ENCODE results near the gene PLEKHS1.
"Not testable (repeated sequence)": the region's sequence is repeated elsewhere in the genome, so short reads cannot be mapped to it uniquely, and the experiment has no call there.

The PLEKHS1 gene

DNA sequence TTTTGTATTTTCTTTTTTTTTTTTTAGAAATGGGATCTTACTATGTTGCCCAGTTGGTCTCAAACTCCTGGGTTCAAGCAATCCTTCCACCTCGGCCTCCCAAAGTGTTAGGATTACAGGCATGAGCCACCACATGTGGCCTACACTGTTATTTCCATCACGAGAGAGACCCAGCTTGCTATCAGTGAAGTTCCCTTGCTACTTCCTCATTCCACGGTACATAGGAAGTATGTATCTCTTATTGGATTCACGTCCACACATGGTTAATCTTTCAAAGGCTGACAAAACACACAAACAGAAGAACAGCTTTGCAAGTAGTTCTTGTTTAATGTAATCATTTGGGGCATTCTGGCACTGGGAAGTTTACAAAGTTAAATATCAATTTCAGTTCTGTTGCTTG, 51.5 kb downstream of the PLEKHS1 start:
- DNase-seq = no peak

DNA sequence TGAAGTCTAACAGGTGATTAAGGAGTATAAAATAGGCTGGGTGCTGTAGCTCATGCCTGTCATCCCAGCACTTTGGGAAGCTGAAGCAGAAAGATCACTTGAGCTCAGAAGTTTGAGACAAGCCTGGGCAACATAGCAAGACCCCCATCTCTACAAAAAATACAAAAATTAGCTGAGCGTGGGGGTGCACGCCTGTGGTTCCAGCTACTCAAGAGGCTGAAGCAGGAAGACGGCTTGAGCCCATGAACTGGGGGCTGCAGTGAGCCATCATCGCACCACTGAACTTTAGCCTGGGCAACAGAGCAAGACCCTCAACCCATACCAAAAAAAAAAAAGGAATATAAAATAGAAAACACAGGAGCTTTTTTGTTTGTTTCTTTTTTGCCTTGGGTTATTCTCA, 55.0 kb downstream of the PLEKHS1 start:
- DNase-seq = no peak

DNA sequence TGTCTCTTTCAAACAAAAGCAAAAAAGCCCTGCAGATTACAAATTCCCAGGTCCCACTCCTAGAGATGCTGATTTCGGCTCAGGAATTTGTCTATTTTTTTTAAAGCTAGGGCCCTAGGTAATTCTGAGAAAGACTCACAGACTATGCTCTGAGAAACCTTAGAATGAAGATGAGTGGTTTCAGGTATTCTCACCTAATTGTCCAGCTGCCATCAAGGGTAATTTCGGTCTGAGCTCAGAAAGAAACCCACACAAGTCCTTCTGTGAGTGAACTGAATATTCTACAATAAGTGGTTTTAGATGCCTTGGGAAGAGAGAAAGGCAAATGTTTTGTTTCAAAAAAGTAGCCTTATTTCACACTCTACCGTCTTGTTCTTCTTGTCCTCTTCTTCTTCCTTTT, 56.7 kb downstream of the PLEKHS1 start:
- no peak for DNase-seq

DNA sequence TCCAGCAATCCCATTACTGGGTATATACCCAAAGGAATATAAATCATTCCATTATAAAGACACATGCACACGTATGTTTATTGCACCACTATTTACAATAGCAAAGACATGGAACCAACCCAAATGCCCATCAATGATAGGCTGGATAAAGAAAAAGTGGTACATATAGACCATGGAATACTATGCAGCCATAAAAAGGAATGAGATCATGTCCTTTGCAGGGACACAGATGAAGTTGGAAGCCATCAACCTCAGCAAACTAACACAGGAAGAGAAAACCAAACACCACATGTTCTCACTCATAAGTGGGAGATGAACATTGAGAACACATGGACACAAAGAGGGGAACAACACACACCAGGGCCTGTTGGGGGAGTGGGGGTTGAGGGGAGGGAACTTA, 63.2 kb downstream of the PLEKHS1 start:
- not testable (repeated sequence) for DNase-seq

DNA sequence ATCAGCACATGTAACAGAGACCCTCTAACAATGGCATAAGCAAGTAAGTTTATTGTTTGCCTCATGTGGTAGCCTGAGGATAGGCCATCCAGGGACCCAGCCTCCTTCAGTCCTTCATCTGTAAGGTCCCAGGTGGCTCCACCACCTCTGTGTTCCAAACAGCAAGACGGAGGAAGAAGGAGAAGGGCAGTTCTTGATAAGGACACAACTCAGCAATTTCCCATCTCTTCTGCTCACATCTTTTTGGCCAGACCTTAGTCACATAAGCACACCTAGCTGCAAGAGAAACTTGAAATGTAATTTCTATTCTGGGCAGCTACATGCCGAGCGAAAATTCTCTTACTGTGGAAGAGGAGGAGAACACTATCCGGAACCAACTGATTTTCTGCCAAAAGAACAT, 68.5 kb downstream of the PLEKHS1 start:
- no peak for DNase-seq

DNA sequence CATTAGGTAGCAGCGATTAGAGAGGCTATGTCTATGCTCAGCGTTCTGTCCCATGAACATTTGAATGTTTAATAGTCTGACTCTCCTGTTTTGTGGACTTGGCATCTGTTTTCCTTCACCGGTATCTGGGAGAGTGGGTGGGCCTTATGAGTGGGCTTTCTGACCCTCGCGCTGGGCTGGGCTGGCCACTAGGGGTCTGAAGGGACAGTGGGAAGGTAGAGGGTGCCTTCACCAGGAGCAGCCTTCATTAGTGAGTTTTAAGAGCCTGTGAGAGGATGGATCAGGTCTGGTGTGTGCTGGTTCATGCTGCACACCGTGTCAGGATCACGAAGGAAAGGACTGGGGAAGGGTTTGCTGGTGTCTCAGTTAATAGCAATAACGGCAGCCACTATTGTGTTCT, 69.0 kb downstream of the PLEKHS1 start:
- no peak for DNase-seq

DNA sequence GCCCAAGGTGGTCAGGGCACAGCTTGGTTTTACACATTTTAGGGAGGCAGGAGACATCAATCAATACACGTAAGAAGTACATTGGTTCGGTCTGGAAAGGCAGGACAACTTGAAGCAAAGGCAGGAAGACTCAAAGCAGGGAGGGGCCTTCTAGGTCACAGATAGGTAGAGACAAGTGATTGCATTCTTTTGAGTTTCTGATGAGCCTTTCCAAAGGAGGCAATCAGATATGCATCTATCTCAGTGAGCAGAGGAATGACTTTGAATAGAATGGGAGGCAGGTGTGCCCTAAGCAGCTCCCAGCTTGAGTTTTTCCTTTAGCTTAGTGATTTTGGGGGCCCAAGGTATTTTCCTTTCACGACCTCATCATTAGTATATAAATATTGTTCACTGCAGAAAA, 69.8 kb downstream of the PLEKHS1 start:
- DNase-seq = not testable (repeated sequence)

DNA sequence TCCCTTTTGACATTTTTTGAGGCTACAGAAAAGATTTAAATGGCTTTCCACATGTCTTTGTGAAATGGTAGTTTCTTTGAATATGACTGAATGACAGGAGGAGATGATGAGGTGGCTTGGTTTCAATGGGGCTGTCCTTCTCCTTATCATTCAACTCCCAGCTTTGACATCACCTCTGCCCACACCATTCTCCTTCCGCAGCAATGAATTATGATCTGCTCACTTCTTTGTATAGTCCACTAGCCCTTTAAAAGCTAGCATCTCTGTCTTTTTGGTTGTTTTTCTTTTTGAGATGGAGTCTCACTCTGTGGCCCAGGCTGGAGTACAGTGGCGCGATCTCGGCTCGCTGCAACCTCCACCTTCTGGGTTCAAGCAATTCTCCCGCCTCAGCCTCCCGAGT, 70.7 kb downstream of the PLEKHS1 start:
- DNase-seq = no peak

DNA sequence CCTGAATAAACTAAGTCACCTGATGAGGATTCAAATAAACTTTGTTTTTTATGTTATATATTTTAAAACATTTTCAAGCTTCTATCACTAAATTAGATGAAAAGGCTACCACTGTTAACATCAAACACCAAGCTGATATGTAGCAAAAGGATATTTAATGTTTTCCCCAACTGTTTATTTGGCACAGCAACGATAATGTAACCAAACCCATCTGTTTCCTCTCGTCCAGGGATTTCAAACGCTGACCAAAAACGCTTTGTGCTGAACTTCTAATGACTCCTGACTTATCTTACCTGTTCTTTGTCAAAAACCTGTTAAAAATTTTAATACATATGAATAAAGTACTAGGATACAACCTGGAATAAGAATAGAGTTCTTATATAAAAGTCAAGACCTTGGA, 71.9 kb downstream of the PLEKHS1 start:
- no peak for DNase-seq

DNA sequence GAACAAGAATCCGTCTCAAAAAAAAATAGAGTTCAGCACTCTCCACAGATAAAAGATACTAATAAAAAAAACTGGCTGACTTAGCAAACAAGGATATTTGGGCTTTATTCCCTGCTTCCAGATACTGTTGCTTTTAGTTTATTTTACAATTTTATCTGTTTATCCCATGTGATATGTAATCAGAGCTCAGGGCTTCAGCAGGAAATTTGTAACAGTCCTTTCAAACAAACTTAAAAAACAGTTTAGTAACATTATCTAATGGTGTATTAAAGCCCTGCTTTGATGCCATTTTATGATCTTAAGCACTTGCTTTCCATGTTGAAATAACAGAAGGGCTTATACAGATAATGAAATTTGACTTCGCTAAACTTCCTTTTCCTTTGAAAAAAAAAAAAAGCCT, 74.3 kb downstream of the PLEKHS1 start:
- DNase-seq = no peak

DNA sequence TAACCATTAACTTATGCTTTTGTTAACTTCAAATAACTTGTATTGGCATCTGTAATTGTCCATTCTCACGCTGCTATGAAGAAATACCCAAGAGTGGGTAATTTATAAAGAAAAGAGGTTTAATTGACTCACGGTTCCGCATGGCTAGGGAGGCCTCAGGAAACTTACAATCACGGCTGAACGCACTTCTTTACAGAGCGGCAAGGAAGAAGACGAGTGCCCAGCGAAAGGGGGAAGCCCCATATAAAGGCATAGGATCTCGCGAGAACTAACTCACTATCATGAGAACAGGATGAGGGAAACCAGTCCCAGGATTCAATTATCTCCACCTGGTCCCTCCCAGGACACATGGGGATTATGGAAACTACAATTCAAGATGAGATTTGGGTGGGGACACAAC, 77.1 kb downstream of the PLEKHS1 start:
- not testable (repeated sequence) for DNase-seq

All from NCI-H226 (cell line).